Mesodermal cell (in vitro differentiated cells): ENCODE measurements around the gene ABHD17B.
A peak's percentile ranks its signal among the peaks of the same experiment; 100 is the strongest.
"Not testable (repeated sequence)": the region's sequence is repeated elsewhere in the genome, so short reads cannot be mapped to it uniquely, and the experiment has no call there.

Source experiments
- H3K27ac ChIP-seq: 2 replicates; pipeline ENCODE4 v1.7.0; 2013; ENCODE audit warnings: mild to moderate bottlenecking, low read depth, low read length, moderate library complexity; ENCODE audit not compliant: severe bottlenecking
- H3K36me3 ChIP-seq: 2 replicates; pipeline ENCODE4 v1.7.1; 2013; ENCODE audit warnings: mild to moderate bottlenecking, low read length, moderate library complexity; ENCODE audit not compliant: control insufficient read depth, insufficient read depth
- H3K4me1 ChIP-seq: one replicate; pipeline ENCODE4 v1.7.1; 2013; ENCODE audit warnings: mild to moderate bottlenecking, low read length; ENCODE audit not compliant: insufficient read depth, control insufficient read depth, poor library complexity, severe bottlenecking
- H3K4me3 ChIP-seq: 2 replicates; pipeline ENCODE4 v1.7.0; 2013; ENCODE audit warnings: low read length, control low read depth, mild to moderate bottlenecking; ENCODE audit not compliant: insufficient read depth, poor library complexity, severe bottlenecking; ENCODE audit errors: extremely low read depth
- H3K9me3 ChIP-seq: 2 replicates; pipeline ENCODE4 v1.7.1; 2013; ENCODE audit warnings: mild to moderate bottlenecking, low read length, moderate library complexity; ENCODE audit not compliant: control insufficient read depth
- WGBS, 2 experiments: methylation state at CpG; one replicate each; pipeline ENCODE4 v1.1.5; 2013; ENCODE audit warnings: missing lambda C conversion rate in 2 of 2; ENCODE audit not compliant: insufficient coverage in 2 of 2; 5-methylcytosine and 5-hydroxymethylcytosine counted together

ABHD17B gene

GRCh38 chr9:71911908-71912335, 929 bp upstream of the ABHD17B start:
- Histone ChIP-seq H3K4me3 (peak overlapping the region; percentile 87), H3K4me1 (peaks cover 7% of the 10 kb centered on the region), H3K9me3 (no peaks in the 10 kb centered on the region), H3K27ac (peak overlapping the region; percentile 91), H3K36me3 (no peaks in the 10 kb centered on the region)
- 0 to 3% methylated on average over 6 of the region's 9 CpGs for WGBS, 2 experiments

GRCh38 chr9:71910650-71911060, 338 bp downstream of the ABHD17B start:
- peaks cover 7% of the 10 kb centered on the region for H3K4me1 ChIP-seq
- H3K27ac ChIP-seq = peak overlapping the region; percentile 94
- H3K4me3 ChIP-seq = peak overlapping the region; percentile 87
- WGBS, 2 experiments = 0 to 1% methylated on average over 23 to 56 of the region's 56 CpGs
- peaks cover 9% of the 10 kb centered on the region for H3K36me3 ChIP-seq
- no peaks in the 10 kb centered on the region for H3K9me3 ChIP-seq

- 0% methylated on average over 10 to 22 of the region's 47 CpGs for WGBS, 2 experiments
- peak overlapping the region; percentile 94 for H3K27ac ChIP-seq
- H3K4me1 ChIP-seq = peaks cover 7% of the 10 kb centered on the region
- peaks cover 13% of the 10 kb centered on the region for H3K36me3 ChIP-seq
- H3K4me3 ChIP-seq = peak overlapping the region; percentile 87
- H3K9me3 ChIP-seq = no peaks in the 10 kb centered on the region
Measured at GRCh38 chr9:71909887-71910649, 925 bp downstream of the ABHD17B start.

- no peaks in the 10 kb centered on the region for H3K9me3 ChIP-seq
- WGBS, 2 experiments = no CpG with 5 or more reads among the region's 1 CpG
- no peak overlapping the region for H3K27ac ChIP-seq
- peaks cover 13% of the 10 kb centered on the region for H3K36me3 ChIP-seq
- H3K4me1 ChIP-seq = peaks cover 7% of the 10 kb centered on the region
- peak overlapping the region; percentile 87 for H3K4me3 ChIP-seq
Measured at GRCh38 chr9:71908825-71909224, 2.2 kb downstream of the ABHD17B start.

- Histone ChIP-seq H3K4me1 (peaks cover 13% of the 10 kb centered on the region), H3K9me3 (no peaks in the 10 kb centered on the region), H3K36me3 (peaks cover 16% of the 10 kb centered on the region), H3K4me3 (no peak overlapping the region), H3K27ac (no peak overlapping the region)
- WGBS, 2 experiments = 40% methylated on average over 1 of the region's 2 CpGs; no CpG with 5 or more reads in 1 of the 2 experiments
Measured at GRCh38 chr9:71904076-71904475, 6.9 kb downstream of the ABHD17B start.

- Histone ChIP-seq H3K4me3 (no peak overlapping the region), H3K4me1 (peaks cover 13% of the 10 kb centered on the region), H3K36me3 (peaks cover 19% of the 10 kb centered on the region), H3K27ac (no peak overlapping the region), H3K9me3 (no peaks in the 10 kb centered on the region)
- 35 to 55% methylated on average over 3 to 4 of the region's 6 CpGs for WGBS, 2 experiments
Measured at GRCh38 chr9:71901695-71902597, 9.0 kb downstream of the ABHD17B start.

- H3K4me1 ChIP-seq = peaks cover 13% of the 10 kb centered on the region
- not testable (repeated sequence) for H3K36me3 ChIP-seq, H3K9me3 ChIP-seq, H3K27ac ChIP-seq, H3K4me3 ChIP-seq
- 94% methylated on average over 3 to 4 of the region's 6 CpGs for WGBS, 2 experiments
Measured at GRCh38 chr9:71898756-71899155, 12.2 kb downstream of the ABHD17B start.

GRCh38 chr9:71897577-71897976, 13.4 kb downstream of the ABHD17B start:
- no CpG with 5 or more reads among the region's 1 CpG for WGBS, 2 experiments
- no peak overlapping the region for H3K4me3 ChIP-seq
- peaks cover 10% of the 10 kb centered on the region for H3K4me1 ChIP-seq
- H3K27ac ChIP-seq = no peak overlapping the region
- peaks cover 7% of the 10 kb centered on the region for H3K36me3 ChIP-seq
- H3K9me3 ChIP-seq = no peaks in the 10 kb centered on the region

GRCh38 chr9:71896761-71897160, 14.2 kb downstream of the ABHD17B start:
- no peak overlapping the region for H3K27ac ChIP-seq
- H3K4me1 ChIP-seq = peaks cover 4% of the 10 kb centered on the region
- H3K4me3 ChIP-seq = no peak overlapping the region
- H3K36me3 ChIP-seq = peaks cover 7% of the 10 kb centered on the region
- no peaks in the 10 kb centered on the region for H3K9me3 ChIP-seq

- H3K36me3 ChIP-seq = peaks cover 7% of the 10 kb centered on the region
- H3K27ac ChIP-seq = no peak overlapping the region
- no peaks in the 10 kb centered on the region for H3K9me3 ChIP-seq
- H3K4me1 ChIP-seq = no peaks in the 10 kb centered on the region
- H3K4me3 ChIP-seq = no peak overlapping the region
Measured at GRCh38 chr9:71895955-71896354, 15.0 kb downstream of the ABHD17B start.

- Histone ChIP-seq H3K36me3 (peaks cover 7% of the 10 kb centered on the region), H3K4me3 (no peak overlapping the region), H3K27ac (no peak overlapping the region), H3K9me3 (no peaks in the 10 kb centered on the region), H3K4me1 (no peaks in the 10 kb centered on the region)
Measured at GRCh38 chr9:71895117-71895516, 15.9 kb downstream of the ABHD17B start.
